Measurements from ENCODE around the gene SCARF2. TPM values are rescaled to one million over a fixed set of nuclear protein-coding genes. Genes with fewer than 3 reads are reported as not detected.

Gene SCARF2
- total and polyA plus RNA-seq, 2 of the 13 experiments (the other 11 are each of a cell fraction or from before 2014, with no cell fraction given), result 3.3 to 6.2 TPM

- peaks cover 1 to 4% of the 10 kb centered on the region in 2 experiments; a peak in 2 of 5 replicates for H3K36me3 ChIP-seq (replicated peaks in 1 of 2; ENCODE audit: control insufficient read depth in 1 of 2, insufficient read depth in 2 of 2, low read length in 2 of 2)
- H3K4me3 ChIP-seq (replicated peaks in 1 of 3; ENCODE audit: insufficient read depth in 1 of 3, low read depth in 2 of 3, low read length in 3 of 3), result no peak overlapping the region
- ATAC-seq, result no peak
- intact Hi-C loops (cut with micrococcal nuclease; ENCODE audit: unreplicated experiment) (no loop called here), in situ Hi-C loops (cut with HindIII; ENCODE audit: extremely low pct_ligation_motif_present, low pct_unique_long_range_greater_than_20kb) (no loop called here)
- no TSS peak for BruUV-seq (replicated peaks)
- H3K9me3 ChIP-seq (ENCODE audit: low read length), result no peaks in the 10 kb centered on the region
- no peak for FAIRE-seq
- H3K27me3 ChIP-seq (ENCODE audit: control insufficient read depth in 1 of 2, insufficient read depth in 2 of 2, low read length in 2 of 2), result no peaks in the 10 kb centered on the region
- H3K4me2 ChIP-seq (ENCODE audit: low read depth, low read length), result no peak overlapping the region
- DNase-seq (ENCODE audit: low spot score), result no peak
- H3K9ac ChIP-seq (ENCODE audit: insufficient read depth, low read depth, low read length), result no peak overlapping the region
- CTCF ChIA-PET (ENCODE audit: low intra/inter-chr PET ratio, low total read pairs), result no interaction called here
- WGBS (ENCODE audit: low lambda C conversion rate), result 94% methylated on average over 5 of the region's 5 CpGs
- POLR2A ChIA-PET, result no interaction called here
- H3K27ac ChIP-seq (ENCODE audit: extremely low read length, insufficient read depth, low read length), result no peak overlapping the region
- H2AFZ ChIP-seq (ENCODE audit: low read length), result no peak overlapping the region
- H4K20me1 ChIP-seq (ENCODE audit: insufficient read depth, low read length), result no peaks in the 10 kb centered on the region
- H3K4me1 ChIP-seq (ENCODE audit: insufficient read depth, low read length), result no peaks in the 10 kb centered on the region
- H3K79me2 ChIP-seq (ENCODE audit: insufficient read depth, low read length), result no peaks in the 10 kb centered on the region
- TF ChIP-seq REST (IDR thresholded peaks at IDR 0.05; ENCODE audit: borderline replicate concordance in 1 of 2, low read depth in 1 of 2, low read length in 2 of 2) (no peak), EHMT2 (IDR thresholded peaks at IDR 0.05; ENCODE audit: borderline replicate concordance, low read depth, low read length) (no peak), ZNF383 (CRISPR knock-in tag; IDR thresholded peaks at IDR 0.05; ENCODE audit: borderline replicate concordance) (no peak), ZNF704 (CRISPR knock-in tag; IDR thresholded peaks at IDR 0.05; ENCODE audit: borderline replicate concordance) (no peak), ZSCAN20 (CRISPR knock-in tag; IDR thresholded peaks at IDR 0.05; ENCODE audit: borderline replicate concordance) (no peak), IRF9 (CRISPR knock-in tag; IDR thresholded peaks at IDR 0.05; ENCODE audit: borderline replicate concordance) (no peak), RORA (CRISPR knock-in tag; IDR thresholded peaks at IDR 0.05) (no peak), ZSCAN21 (CRISPR knock-in tag; IDR thresholded peaks at IDR 0.05; ENCODE audit: borderline replicate concordance) (no peak), ZMAT5 (CRISPR knock-in tag; IDR thresholded peaks at IDR 0.05; ENCODE audit: borderline replicate concordance, low read depth) (no peak), CSRNP1 (CRISPR knock-in tag; IDR thresholded peaks at IDR 0.05) (no peak), MBD4 (IDR thresholded peaks at IDR 0.05; ENCODE audit: borderline replicate concordance, low read length) (no peak), SMARCC2 (IDR thresholded peaks at IDR 0.05) (no peak), ZNF281 (CRISPR knock-in tag; IDR thresholded peaks at IDR 0.05; ENCODE audit: borderline replicate concordance) (no peak)
These were observed 11.0 kb upstream of the SCARF2 start for GRCh38 chr22:20448630-20449029.

All from HepG2 (cell line).